ENCODE measurements around the gene UCK1. TPM values are rescaled to one million over a fixed set of nuclear protein-coding genes. Genes with fewer than 3 reads are reported as not detected.

The UCK1 gene
- 15.5 and 16.0 TPM in 2 replicates for total RNA-seq

DNA sequence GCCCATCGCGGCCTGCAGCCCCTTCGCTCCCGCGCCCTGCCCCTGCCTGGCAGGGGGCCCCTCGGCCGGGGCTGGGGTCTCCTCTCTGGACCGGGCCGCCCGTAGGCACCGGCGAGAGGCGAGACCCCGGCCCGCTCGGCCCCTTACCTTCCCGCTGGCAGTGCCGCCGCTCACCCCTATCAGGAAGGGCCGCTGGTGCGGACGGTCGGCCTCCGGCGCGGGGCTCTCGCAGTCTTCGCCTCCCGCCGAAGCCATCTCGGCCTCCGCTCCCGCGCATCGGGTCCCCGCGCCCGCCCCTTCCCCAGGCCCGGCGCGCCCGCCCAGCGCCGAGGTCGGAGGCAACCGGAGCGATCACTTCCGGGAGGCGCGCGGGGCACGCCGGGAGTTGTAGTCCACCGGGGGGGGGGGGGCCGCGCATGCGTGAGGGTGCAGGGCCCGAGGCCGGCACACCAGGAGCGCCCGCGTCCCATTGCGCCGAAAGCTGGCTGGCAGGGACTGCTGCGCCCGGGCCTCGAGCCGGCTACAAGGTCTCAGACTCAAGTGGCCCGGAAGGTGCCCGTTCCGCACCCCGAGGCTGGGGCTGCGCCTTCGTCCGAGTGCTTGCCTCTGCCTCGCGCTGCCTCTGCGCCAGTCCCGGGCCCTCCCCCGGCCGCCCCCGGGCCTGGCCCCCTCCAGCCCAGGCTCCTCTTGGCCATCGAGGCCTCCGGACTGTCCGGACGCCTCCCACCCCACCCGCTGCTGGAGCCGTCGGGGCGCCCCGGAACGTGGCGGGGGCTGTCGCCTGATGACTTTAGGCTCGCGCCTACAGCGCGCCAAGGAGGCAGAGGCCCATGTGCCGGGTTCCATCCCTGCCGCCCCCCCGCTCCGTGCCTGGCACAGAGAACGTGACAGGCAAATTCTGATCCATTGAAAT is at the start of gene UCK1:
Gene UCK1, minus strand, starts transcription at position 344 of the 913 bp plus-strand sequence. Its CDS starts 89 bp downstream, at position 255.

DNA sequence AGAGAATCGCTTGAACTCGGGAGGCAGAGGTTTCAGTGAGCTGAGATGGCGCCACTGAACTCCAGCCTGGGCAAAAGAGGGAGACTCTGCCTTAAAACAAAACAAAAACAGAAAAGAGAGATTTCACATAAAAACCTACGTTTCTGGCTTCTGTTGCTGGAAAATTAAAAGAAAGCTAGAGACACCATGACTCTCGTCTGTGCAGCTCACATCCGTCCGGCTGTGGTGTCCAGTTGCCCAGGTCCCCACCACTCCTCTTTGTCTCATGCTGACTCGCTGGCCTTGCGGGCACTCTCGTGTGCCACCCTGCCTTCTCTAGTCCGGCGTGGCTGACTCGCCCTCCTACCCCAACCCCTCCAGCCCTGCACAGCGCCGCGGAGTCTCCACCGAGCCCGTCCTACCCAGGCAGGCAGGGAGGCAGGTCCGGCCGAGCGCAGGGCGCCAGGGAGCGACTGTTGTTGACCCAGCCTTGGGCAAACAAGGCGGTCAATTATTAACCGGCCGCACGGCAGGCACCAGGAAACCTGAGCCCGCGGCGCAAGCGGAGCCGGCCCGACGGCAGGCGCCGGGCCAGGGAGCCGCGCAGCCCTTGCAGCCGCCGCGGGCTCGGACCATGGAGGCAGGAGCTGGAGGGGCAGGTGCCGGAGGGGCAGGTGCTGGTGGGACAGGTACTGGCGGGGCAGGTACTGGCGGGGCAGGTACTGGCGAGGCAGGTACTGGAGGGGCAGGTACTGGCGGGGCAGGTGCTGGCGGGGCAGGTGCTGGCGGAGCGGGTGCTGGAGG is 14.1 kb upstream of the UCK1 start, which contains the start of gene PRRT1B:
Gene PRRT1B, plus strand, starts transcription at position 521 of the 783 bp plus-strand sequence. Its CDS starts 93 bp downstream, at position 614.

DNA sequence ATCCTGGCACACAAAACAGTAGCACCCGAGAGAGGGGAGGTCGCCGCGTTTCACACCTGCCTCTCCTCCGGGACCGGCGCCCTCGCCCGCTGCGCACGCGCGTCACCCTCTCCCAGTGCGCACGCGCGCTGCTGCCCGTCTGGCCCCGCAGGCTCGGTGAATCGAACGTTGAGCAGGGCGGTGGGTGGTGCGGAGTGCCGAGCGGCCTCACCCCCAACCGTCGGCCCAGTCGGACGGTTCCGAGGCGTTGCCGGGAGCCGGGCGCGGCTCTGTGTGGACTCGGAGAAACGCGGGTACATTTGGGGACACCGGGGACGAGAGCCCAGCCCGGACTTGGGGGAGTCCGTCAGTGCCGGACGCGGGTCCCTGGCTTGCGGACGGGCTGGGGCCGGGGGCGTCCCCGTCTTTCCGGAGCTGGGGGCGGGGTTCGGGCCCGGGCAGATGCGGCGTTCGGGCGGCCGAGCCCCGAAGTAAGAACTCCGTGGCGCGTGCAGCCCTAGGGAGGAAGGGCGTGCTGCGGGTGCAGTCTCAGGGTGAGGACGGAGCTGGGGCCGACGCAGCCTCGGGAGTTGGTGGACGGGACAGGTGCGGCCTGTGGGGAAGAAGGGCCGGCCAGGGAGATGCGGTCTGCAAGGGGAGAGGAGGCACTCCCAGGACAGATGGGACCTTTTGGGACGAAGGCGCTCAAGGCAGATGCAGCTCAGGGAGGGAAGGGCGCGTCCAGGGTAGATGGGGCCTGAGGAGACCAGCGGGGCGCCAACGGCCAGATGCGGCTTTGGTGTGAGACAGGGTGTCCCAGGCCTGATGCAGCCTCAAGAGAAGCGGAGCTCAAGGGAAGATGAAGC is 28.1 kb downstream of the UCK1 start, which contains the start of gene POMT1:
Gene POMT1, plus strand, starts transcription at position 138 of the 845 bp plus-strand sequence. CDS start 1,301 bp downstream, outside the sequence.

Other genes with a start within 250 kb of the UCK1 start
- 6.8 and 14.0 TPM in 2 replicates for gene PLPP7, start 241.5 kb downstream of the UCK1 start, total RNA-seq
- 28.7 and 36.0 TPM in 2 replicates for gene PRRC2B, start 137.2 kb downstream of the UCK1 start, total RNA-seq
- 33.2 and 35.6 TPM in 2 replicates for gene POMT1, start 28.3 kb downstream of the UCK1 start, total RNA-seq
- gene PRRT1B, start 14.3 kb upstream of the UCK1 start, total RNA-seq, result not detected in 2 replicates
- gene RAPGEF1, start 208.8 kb upstream of the UCK1 start, total RNA-seq, result 11.2 and 14.5 TPM in 2 replicates

All from smooth muscle cell of bladder (primary cell).